ENCODE results near the gene UBL4A. TPM values are rescaled to one million over a fixed set of nuclear protein-coding genes. Genes with fewer than 3 reads are reported as not detected.

Gene UBL4A
- total and polyA plus RNA-seq, 2 donors (not counting 3 experiments of a cell fraction or from before 2014, with no cell fraction given) = 25.3 to 31.4 TPM

- Histone ChIP-seq H3K9me3 (replicated peaks; ENCODE audit: control insufficient read depth, insufficient read depth, low read length) (no peaks in the 10 kb centered on the region), H3K27me3 (ENCODE audit: control insufficient read depth in 2 of 2, insufficient read depth in 2 of 2, low read length in 2 of 2) (no peaks in the 10 kb centered on the region), H2AFZ (ENCODE audit: low read depth, low read length) (peak within 1 kb of the TSS; percentile 66), H3K79me2 (ENCODE audit: control insufficient read depth, insufficient read depth, low read length) (peaks cover 25% of the 10 kb centered on the region), H3K36me3 (ENCODE audit: control insufficient read depth in 2 of 2, extremely low read depth in 1 of 2, insufficient read depth in 2 of 2, low read length in 2 of 2) (peaks cover 0 to 5% of the 10 kb centered on the region in 2 experiments), H3K4me2 (ENCODE audit: insufficient read depth, low read length) (peak within 1 kb of the TSS; percentile 70), H3K9me1 (replicated peaks; ENCODE audit: control insufficient read depth, extremely low read depth, insufficient read depth, low read length) (no peaks in the 10 kb centered on the region), H3K4me3 (replicated peaks in 1 of 3; ENCODE audit: insufficient read depth in 1 of 3, low read depth in 1 of 3, low read length in 3 of 3) (peak within 1 kb of the TSS; percentile 73 to 81 (median 76)), H3K9ac (replicated peaks; ENCODE audit: extremely low read depth, insufficient read depth, low read length) (peak within 1 kb of the TSS; percentile 57), H3K27ac (ENCODE audit: insufficient read depth, low read depth, low read length) (no peak within 1 kb of the TSS), H4K20me1 (replicated peaks; ENCODE audit: control insufficient read depth, extremely low read depth, insufficient read depth, low read length) (no peaks in the 10 kb centered on the region), H3K4me1 (ENCODE audit: control insufficient read depth, extremely low read depth, insufficient read depth, low read length) (peaks cover 7% of the 10 kb centered on the region)
- intact Hi-C loops (cut with micrococcal nuclease) (loop anchor here (2.0 kb wide), 1 partner anchor 20 kb away; the partner anchor contains the start of gene LAGE3), dilution Hi-C loops (cut with MboI; ENCODE audit: extremely low pct_ligation_motif_present, low sequenced_read_pairs) (no loop called here)
- DNase-seq (ENCODE audit: low read depth, low spot score) (no peak), FAIRE-seq (no peak)
- TSS peak; percentile 9 for BruUV-seq (replicated peaks)
- ChIA-PET POLR2A (interaction anchor here (0.7 to 1.4 kb wide), 3 partner anchors 12 to 61 kb away, joined by 3 to 4 read pairs (median 3); partner anchors contain the start of gene SLC10A3), CTCF (interaction anchor here (1.1 to 2.9 kb wide), 3 partner anchors 14 to 85 kb away, joined by 3 to 8 read pairs (median 4); no protein-coding TSS in a partner anchor)
- TF ChIP-seq FOS (IDR thresholded peaks at IDR 0.05; ENCODE audit: borderline replicate concordance, insufficient read depth, low read length) (no peak), POLR2A (IDR thresholded peaks at IDR 0.05; ENCODE audit: low read depth, low read length) (peak; percentile 72), POLR2AphosphoS5 (IDR thresholded peaks at IDR 0.05; ENCODE audit: insufficient read depth, low read depth, low read length) (peak; percentile 77), CTCF (IDR thresholded peaks at IDR 0.05; ENCODE audit: extremely low read depth in 1 of 2, insufficient read depth in 1 of 2, low read depth in 1 of 2, low read length in 2 of 2) (no peak)
Observed at GRCh38 chrX:154458116-154458953, 28.1 kb downstream of the UBL4A start, which contains the start of gene PLXNA3. TSS of gene PLXNA3 (plus strand) at chrX:154458281. CDS start at chrX:154460184, 1,903 bp downstream.
